Measurements from ENCODE around the gene LRRC74B.
"Not testable (repeated sequence)": the region's sequence is repeated elsewhere in the genome, so short reads cannot be mapped to it uniquely, and the experiment has no call there.

The LRRC74B gene

GRCh38 chr22:21051145-21051830 is 5.5 kb downstream of the LRRC74B start:
- peak in 2 of 10 donors; percentile 56 to 59 for DNase-seq
- intact Hi-C loops (cut with DNase I) = no loop called here

GRCh38 chr22:21051831-21052400 is 6.2 kb downstream of the LRRC74B start:
- intact Hi-C loops (cut with DNase I) = no loop called here
- DNase-seq = peak in 1 of 10 donors; percentile 79

GRCh38 chr22:21052715-21053459 is 7.1 kb downstream of the LRRC74B start:
- intact Hi-C loops (cut with DNase I) = no loop called here
- DNase-seq = peak in 2 of 10 donors; percentile 47 to 53

- intact Hi-C loops (cut with DNase I) = no loop called here
These were observed 8.4 kb downstream of the LRRC74B start for GRCh38 chr22:21054046-21054713.

GRCh38 chr22:21054714-21055563 is 9.2 kb downstream of the LRRC74B start:
- peak in 2 of 10 donors; percentile 43 to 81 for DNase-seq
- intact Hi-C loops (cut with DNase I) = no loop called here

More at GRCh38 chr22:21054046-21054713, 8.4 kb downstream of the LRRC74B start:
- peak in 2 of 10 donors; percentile 55 to 61 for DNase-seq

GRCh38 chr22:21055564-21055834 is 9.8 kb downstream of the LRRC74B start:
- DNase-seq = peak in 1 of 10 donors; percentile 62
- intact Hi-C loops (cut with DNase I) = no loop called here

GRCh38 chr22:21055880-21056319 is 10.2 kb downstream of the LRRC74B start:
- DNase-seq = peak in 2 of 10 donors; percentile 44 to 45
- intact Hi-C loops (cut with DNase I) = no loop called here

- DNase-seq; intact Hi-C loops (cut with DNase I): not testable (repeated sequence)
These were observed 14.6 kb downstream of the LRRC74B start for GRCh38 chr22:21060363-21060762.

GRCh38 chr22:21061660-21062321 is 16.0 kb downstream of the LRRC74B start:
- DNase-seq; intact Hi-C loops (cut with DNase I): not testable (repeated sequence)

GRCh38 chr22:21064425-21064824 is 18.7 kb downstream of the LRRC74B start:
- DNase-seq = peak in 1 of 10 donors; percentile 43
- intact Hi-C loops (cut with DNase I) = not testable (repeated sequence)

- intact Hi-C loops (cut with DNase I) = no loop called here
- DNase-seq = peak in 2 of 10 donors; percentile 18 to 24
These were observed 19.4 kb downstream of the LRRC74B start for GRCh38 chr22:21064917-21065864.

GRCh38 chr22:21067075-21067900 is 21.5 kb downstream of the LRRC74B start:
- DNase-seq = peak in 1 of 10 donors; percentile 55
- intact Hi-C loops (cut with DNase I) = no loop called here

GRCh38 chr22:21067901-21068680 is 22.3 kb downstream of the LRRC74B start:
- DNase-seq = no peak
- intact Hi-C loops (cut with DNase I) = no loop called here

GRCh38 chr22:21068681-21069276 is 23.0 kb downstream of the LRRC74B start:
- intact Hi-C loops (cut with DNase I) = no loop called here
- no peak for DNase-seq

GRCh38 chr22:21069375-21069774 is 23.6 kb downstream of the LRRC74B start:
- intact Hi-C loops (cut with DNase I) = no loop called here
- no peak for DNase-seq

Data from posterior cingulate gyrus (tissue), 11 donors.